IMR-90 (cell line): ENCODE data around the gene VDAC1. TPM values are rescaled to one million over a fixed set of nuclear protein-coding genes. Genes with fewer than 3 reads are reported as not detected.

Experiments
- ATAC-seq: fragments of 200-7000 bp; cut with Tn5 transposase; 2 replicates; pipeline ENCODE4 v1.9.1; 2020; ENCODE audit warnings: low read depth, mild to moderate bottlenecking, moderate library complexity
- BruUV-seq: library from RNA; stranded (reverse); fragments of 400-500 nt; replicated peaks from 2 replicates; lab custom pipeline; 2021; lab: Mats Ljungman, UMichigan
- CTCF ChIA-PET: fragments of 300-600 bp; formaldehyde crosslinking; extraction: SDS; loops from one replicate; lab custom pipeline; 2021; ENCODE audit warnings: antibody characterized with exemption; lab: Yijun Ruan, JAX
- POLR2A ChIA-PET: fragments of 300-600 bp; sonication (Branson Sonifier 250); formaldehyde crosslinking; loops from one replicate; lab custom pipeline; 2022; ENCODE audit warnings: antibody characterized with exemption; ENCODE audit not compliant: unreplicated experiment; lab: Charles Lee
- DNase-seq: peaks from one replicate; pipeline ENCODE4 v3.0.0; 2013
- H2AFZ ChIP-seq: replicated peaks from 2 replicates; pipeline ENCODE3; 2013; ENCODE audit warnings: low read length, mild to moderate bottlenecking; ENCODE audit not compliant: poor library complexity
- H2AK5ac ChIP-seq: 2 replicates; pipeline ENCODE4 v1.6.1; 2013; ENCODE audit warnings: low read depth, low read length, inconsistent platforms
- H2AK9ac ChIP-seq: replicated peaks from 2 replicates; pipeline ENCODE3; 2013; ENCODE audit warnings: mild to moderate bottlenecking, low read depth, low read length, moderate library complexity; ENCODE audit not compliant: poor library complexity
- H2BK120ac ChIP-seq: 2 replicates; pipeline ENCODE4 v1.6.1; 2013; ENCODE audit warnings: low read depth, low read length, inconsistent platforms
- H2BK15ac ChIP-seq: 3 replicates; pipeline ENCODE4 v1.6.1; 2013; ENCODE audit warnings: low read depth, low read length, inconsistent platforms
- H2BK20ac ChIP-seq: 2 replicates; pipeline ENCODE4 v1.6.1; 2013; ENCODE audit warnings: low read depth, mild to moderate bottlenecking, inconsistent platforms, low read length, moderate library complexity
- H2BK5ac ChIP-seq: 2 replicates; pipeline ENCODE4 v1.6.1; 2013; ENCODE audit warnings: mild to moderate bottlenecking, low read depth, low read length, inconsistent platforms; ENCODE audit not compliant: poor library complexity, severe bottlenecking
- H3K14ac ChIP-seq: replicated peaks from 2 replicates; pipeline ENCODE4 v1.6.1; 2013; ENCODE audit warnings: low read depth, low read length, inconsistent platforms
- H3K18ac ChIP-seq: 2 replicates; pipeline ENCODE4 v1.6.1; 2013; ENCODE audit warnings: low read depth, low read length, control low read depth
- H3K23ac ChIP-seq: 2 replicates; pipeline ENCODE4 v1.6.1; 2013; ENCODE audit warnings: low read depth, low read length, inconsistent platforms
- H3K27ac ChIP-seq: 2 replicates; pipeline ENCODE4 v1.5.1; 2013; ENCODE audit warnings: mild to moderate bottlenecking, control low read depth, low read length; ENCODE audit not compliant: insufficient read depth
- H3K27me3 ChIP-seq: 2 replicates; pipeline ENCODE4 v1.6.1; 2013; ENCODE audit warnings: low read length; ENCODE audit not compliant: control insufficient read depth, insufficient read depth
- H3K36me3 ChIP-seq: 2 replicates; pipeline ENCODE4 v1.6.1; 2013; ENCODE audit warnings: low read length, mixed read lengths; ENCODE audit not compliant: control insufficient read depth, insufficient read depth
- H3K4ac ChIP-seq: 2 replicates; pipeline ENCODE4 v1.6.1; 2013; ENCODE audit warnings: low read depth, low read length, inconsistent platforms
- H3K4me1 ChIP-seq: 2 replicates; pipeline ENCODE4 v1.6.1; 2013; ENCODE audit warnings: low read length, mixed read lengths; ENCODE audit not compliant: control insufficient read depth, insufficient read depth
- H3K4me2 ChIP-seq: 2 replicates; pipeline ENCODE4 v1.6.1; 2013; ENCODE audit warnings: low read depth, mild to moderate bottlenecking, control low read depth, low read length, moderate library complexity
- H3K4me3 ChIP-seq: 2 replicates; pipeline ENCODE4 v1.5.1; 2013; ENCODE audit warnings: low read depth, mild to moderate bottlenecking, control low read depth, low read length, moderate library complexity; ENCODE audit not compliant: insufficient read depth
- H3K56ac ChIP-seq: 2 replicates; pipeline ENCODE4 v1.6.1; 2013; ENCODE audit warnings: low read length, inconsistent platforms; ENCODE audit not compliant: insufficient read depth; ENCODE audit errors: extremely low read depth
- H3K79me1 ChIP-seq, 2 experiments: 2 replicates each; pipeline ENCODE4 v1.6.1; 2013; ENCODE audit warnings: low read length in 2 of 2, inconsistent platforms in 1 of 2, low read depth in 1 of 2
- H3K9ac ChIP-seq: 2 replicates; pipeline ENCODE4 v1.6.1; 2013; ENCODE audit warnings: low read depth, low read length, control low read depth
- H3K9me1 ChIP-seq: 2 replicates; pipeline ENCODE4 v1.6.1; 2013; ENCODE audit warnings: low read length, inconsistent platforms; ENCODE audit not compliant: insufficient read depth
- H3K9me3 ChIP-seq: 2 replicates; pipeline ENCODE4 v1.6.1; 2013; ENCODE audit warnings: low read length; ENCODE audit not compliant: control insufficient read depth, insufficient read depth
- H4K20me1 ChIP-seq: 2 replicates; pipeline ENCODE4 v1.6.1; 2013; ENCODE audit warnings: low read length, inconsistent platforms; ENCODE audit not compliant: insufficient read depth
- H4K5ac ChIP-seq: 2 replicates; pipeline ENCODE4 v1.6.1; 2013; ENCODE audit warnings: mild to moderate bottlenecking, low read depth, low read length, control low read depth
- H4K8ac ChIP-seq, 2 experiments: 2 replicates each; pipeline ENCODE4 v1.6.1; 2013; ENCODE audit warnings: low read depth in 2 of 2, low read length in 2 of 2, control low read depth in 1 of 2, inconsistent platforms in 1 of 2
- H4K91ac ChIP-seq: 2 replicates; pipeline ENCODE4 v1.6.1; 2013; ENCODE audit warnings: low read depth, low read length, inconsistent platforms; ENCODE audit not compliant: insufficient read depth
- BHLHE40 ChIP-seq: fragments of 150-350 bp; IDR thresholded peaks from 2 replicates; pipeline ENCODE4 v1.6.1; 2016; ENCODE audit warnings: mild to moderate bottlenecking, low read depth, low read length
- CEBPB ChIP-seq: IDR thresholded peaks from 2 replicates; pipeline ENCODE4 v1.6.1; 2012; ENCODE audit warnings: low read depth, low read length, improper control_type of control experiment
- FOS ChIP-seq: fragments of 150-350 bp; IDR thresholded peaks from 2 replicates; pipeline ENCODE4 v1.6.1; 2016; ENCODE audit warnings: low read depth, low read length
- MAFK ChIP-seq: IDR thresholded peaks from 2 replicates; pipeline ENCODE4 v1.6.1; 2012; ENCODE audit warnings: low read depth, low read length, improper control_type of control experiment
- NFE2L2 ChIP-seq: fragments of 150-350 bp; IDR thresholded peaks from 2 replicates; pipeline ENCODE4 v1.6.1; 2016; ENCODE audit warnings: low read depth, mild to moderate bottlenecking, low read length
- WGBS, 2 experiments: methylation state at CpG; one replicate each; pipeline versions ENCODE4 v1.1.5 to v1.1.7; 2013; ENCODE audit warnings: missing lambda C conversion rate in 2 of 2; ENCODE audit not compliant: insufficient read length in 1 of 2; ENCODE audit errors: extremely low coverage in 2 of 2; 5-methylcytosine and 5-hydroxymethylcytosine counted together
- dilution Hi-C: fragments of 300-500 bp; cut with HindIII; formaldehyde crosslinking; loops from one replicate; pipeline ENCODE4 v1.14.3; 2018; ENCODE audit warnings: low sequenced_read_pairs; ENCODE audit not compliant: unreplicated experiment
- in situ Hi-C: fragments of 300-500 bp; cut with MboI; formaldehyde crosslinking; loops from 3 replicates; pipeline ENCODE4 v1.14.3; 2019; ENCODE audit warnings: low sequenced_read_pairs, inconsistent platforms, mixed read lengths
- intact Hi-C: fragments of 100-400 bp; cut with micrococcal nuclease; formaldehyde crosslinking; loops from 2 replicates; pipeline ENCODE4 v1.10.0; 2022
- polyA plus RNA-seq, 3 experiments: library from polyadenylated mRNA; depleted of rRNA; stranded (reverse); fragments of >200 nt; gene quantifications; 2 replicates each; pipeline ENCODE4 v1.2.3, GENCODE V29; 2012; ENCODE audit warnings: low replicate concordance in 1 of 3
- total RNA-seq: library from RNA; depleted of rRNA; stranded (reverse); fragments of >200 nt; gene quantifications from 2 replicates; pipeline ENCODE4 v1.2.3, GENCODE V29; 2012

The VDAC1 gene
- total and polyA plus RNA-seq, 2 of the 4 experiments (the other 2 are of a cell fraction) = 289 to 365 TPM

- H2AK5ac ChIP-seq = no peak overlapping the region
- no peak overlapping the region for H4K5ac ChIP-seq
- H3K14ac ChIP-seq = no peak overlapping the region; the same call in 1 of the 2 replicates
- intact Hi-C loops (no loop called here), dilution Hi-C loops (no loop called here), in situ Hi-C loops (no loop called here)
- peak overlapping the region; percentile 43; the same call in 1 of the 2 replicates for H3K27ac ChIP-seq
- H2AFZ ChIP-seq = no peak overlapping the region
- H2BK20ac ChIP-seq = no peak overlapping the region
- peaks cover 24 to 60% of the 10 kb centered on the region in 2 experiments for H3K79me1 ChIP-seq
- H4K20me1 ChIP-seq = peaks cover 16% of the 10 kb centered on the region; the same call in 1 of the 2 replicates
- H3K9me3 ChIP-seq = no peaks in the 10 kb centered on the region
- ChIA-PET CTCF (interaction anchor here (1.2 kb wide), 1 partner anchor 62 kb away, joined by 3 read pairs; no protein-coding TSS in a partner anchor), POLR2A (no interaction called here)
- no peak overlapping the region for H3K18ac ChIP-seq
- H3K23ac ChIP-seq = no peak overlapping the region
- DNase-seq (peak; percentile 85), ATAC-seq (peak; percentile 79)
- peaks cover 49% of the 10 kb centered on the region for H3K36me3 ChIP-seq
- no peak overlapping the region for H2BK15ac ChIP-seq
- H3K27me3 ChIP-seq = no peaks in the 10 kb centered on the region
- peaks cover 10% of the 10 kb centered on the region for H3K4me1 ChIP-seq
- no peak overlapping the region for H3K4me3 ChIP-seq
- peak overlapping the region; percentile 57; the same call in 1 of the 2 replicates for H3K4ac ChIP-seq
- TF ChIP-seq MAFK (peak; percentile 37), NFE2L2 (peak; percentile 95), FOS (0 out of 2 replicates have a peak, but pooled peaks have one; percentile 30), BHLHE40 (no peak), CEBPB (peak; percentile 14; the same call in 1 of the 2 replicates)
- peak overlapping the region; percentile 39; the same call in 1 of the 2 replicates for H4K91ac ChIP-seq
- no CpG with 5 or more reads among the region's 1 CpG for WGBS, 2 experiments
- peak overlapping the region; percentile 19 for H2AK9ac ChIP-seq
- peak overlapping the region; percentile 60; the same call in 1 of the 2 replicates for H3K9ac ChIP-seq
- no TSS peak for BruUV-seq
- H2BK120ac ChIP-seq = no peak overlapping the region
- H4K8ac ChIP-seq = peak overlapping the region in 1 of 2 experiments; percentile 55; a peak in 3 of 4 replicates
- peak overlapping the region; percentile 72 for H2BK5ac ChIP-seq
- peak overlapping the region; percentile 26; the same call in 1 of the 2 replicates for H3K56ac ChIP-seq
- H3K4me2 ChIP-seq = peak overlapping the region; percentile 24; the same call in 1 of the 2 replicates
- H3K9me1 ChIP-seq = 0 out of 2 replicates have a peak, but pooled peaks cover 3% of the 10 kb centered on the region
Observed at GRCh38 chr5:133977858-133978257, 26.9 kb downstream of the VDAC1 start.
